WTC11 (cell line): ENCODE measurements around the gene RPS6KA5. TPM values are rescaled to one million over a fixed set of nuclear protein-coding genes. Genes with fewer than 3 reads are reported as not detected.

Experiments
- ATAC-seq: fragments of 200-7000 bp; cut with Tn5 transposase; 2 replicates; pipeline ENCODE4 v1.10.0; 2021; ENCODE audit warnings: mild to moderate bottlenecking, moderate library complexity
- CTCF ChIA-PET: fragments of 300-600 bp; sonication (Branson Sonifier 250); formaldehyde crosslinking; loops from one replicate; lab custom pipeline; 2021; ENCODE audit warnings: antibody characterized with exemption; lab: Charles Lee
- POLR2A ChIA-PET: fragments of 350-600 bp; sonication (Branson Sonifier 250); formaldehyde crosslinking; loops from one replicate; lab custom pipeline; 2021; ENCODE audit warnings: antibody characterized with exemption; lab: Charles Lee
- DNase-seq: peaks from one replicate; pipeline ENCODE4 v3.0.0; 2021; ENCODE audit warnings: low spot score
- H3K27ac Mint-ChIP-seq: 2 replicates; pipeline ENCODE4 v1.8.0; 2021; ENCODE audit warnings: mixed read lengths
- H3K27me3 Mint-ChIP-seq: 2 replicates; pipeline ENCODE4 v1.8.0; 2021; ENCODE audit warnings: low read depth, mild to moderate bottlenecking, moderate library complexity, mixed read lengths
- H3K36me3 Mint-ChIP-seq: 2 replicates; pipeline ENCODE4 v1.8.0; 2021; ENCODE audit warnings: mixed read lengths
- H3K4me1 Mint-ChIP-seq: 2 replicates; pipeline ENCODE4 v1.8.0; 2022; ENCODE audit warnings: mixed read lengths
- H3K4me3 Mint-ChIP-seq: 2 replicates; pipeline ENCODE4 v1.8.0; 2021; ENCODE audit warnings: mild to moderate bottlenecking, moderate library complexity, mixed read lengths
- H3K9me3 Mint-ChIP-seq: 2 replicates; pipeline ENCODE4 v1.8.0; 2021; ENCODE audit warnings: mixed read lengths
- ATF1 ChIP-seq: sonication (generic); formaldehyde crosslinking; IDR thresholded peaks from 2 replicates; pipeline ENCODE4 v1.8.1; 2023; ENCODE audit warnings: mild to moderate bottlenecking, moderate library complexity, missing genetic modification reagents
- CREM ChIP-seq: sonication (generic); formaldehyde crosslinking; IDR thresholded peaks from 2 replicates; pipeline ENCODE4 v1.8.1; 2022; ENCODE audit warnings: mild to moderate bottlenecking, missing genetic modification reagents, moderate library complexity
- E2F1 ChIP-seq: sonication (generic); formaldehyde crosslinking; IDR thresholded peaks from 2 replicates; pipeline ENCODE4 v1.8.0; 2022; ENCODE audit warnings: mild to moderate bottlenecking, missing genetic modification reagents
- E2F5 ChIP-seq: sonication (generic); formaldehyde crosslinking; IDR thresholded peaks from 2 replicates; pipeline ENCODE4 v1.8.1; 2022; ENCODE audit warnings: mild to moderate bottlenecking, moderate library complexity, missing genetic modification reagents
- EMX1 ChIP-seq: fragments of 250-450 bp; sonication (Bioruptor Pico); IDR thresholded peaks from 2 replicates; pipeline ENCODE4 v1.8.0; 2021; ENCODE audit warnings: mild to moderate bottlenecking
- FOXJ3 ChIP-seq: sonication (generic); formaldehyde crosslinking; IDR thresholded peaks from 2 replicates; pipeline ENCODE4 v1.9.0; 2021; ENCODE audit warnings: missing genetic modification reagents, mild to moderate bottlenecking, borderline replicate concordance
- GTF2I ChIP-seq: fragments of 250-450 bp; sonication (Bioruptor Pico); conservative IDR thresholded peaks from 2 replicates; pipeline ENCODE4 v1.4.0; 2021; ENCODE audit warnings: mild to moderate bottlenecking
- HMGA2 ChIP-seq: fragments of 250-450 bp; sonication (Bioruptor Pico); IDR thresholded peaks from 2 replicates; pipeline ENCODE4 v1.4.0; 2021; ENCODE audit warnings: mild to moderate bottlenecking, moderate library complexity
- JUN ChIP-seq: sonication (generic); formaldehyde crosslinking; IDR thresholded peaks from 2 replicates; pipeline ENCODE4 v1.8.0; 2023; ENCODE audit warnings: mild to moderate bottlenecking, missing genetic modification reagents
- MXD4 ChIP-seq: fragments of 250-450 bp; sonication (Bioruptor Pico); IDR thresholded peaks from 2 replicates; pipeline ENCODE4 v1.8.0; 2021; ENCODE audit warnings: mild to moderate bottlenecking, moderate library complexity, borderline replicate concordance
- PRDM15 ChIP-seq: sonication (generic); formaldehyde crosslinking; IDR thresholded peaks from 2 replicates; pipeline ENCODE4 v1.8.0; 2022; ENCODE audit warnings: missing genetic modification reagents
- SOX15 ChIP-seq: fragments of 250-450 bp; sonication (Bioruptor Pico); IDR thresholded peaks from 2 replicates; pipeline ENCODE4 v1.9.0; 2021; ENCODE audit warnings: mild to moderate bottlenecking
- TEAD1 ChIP-seq: sonication (generic); formaldehyde crosslinking; IDR thresholded peaks from 2 replicates; pipeline ENCODE4 v1.8.0; 2022; ENCODE audit warnings: mild to moderate bottlenecking, missing genetic modification reagents
- ZBTB21 ChIP-seq: sonication (generic); formaldehyde crosslinking; IDR thresholded peaks from 2 replicates; pipeline ENCODE4 v1.8.1; 2023; ENCODE audit warnings: mild to moderate bottlenecking, missing genetic modification reagents, borderline replicate concordance
- ZNF138 ChIP-seq: sonication (generic); formaldehyde crosslinking; conservative IDR thresholded peaks from 2 replicates; pipeline ENCODE4 v1.8.1; 2022; ENCODE audit warnings: mild to moderate bottlenecking, moderate library complexity, missing genetic modification reagents
- total RNA-seq: library from RNA; stranded (reverse); gene quantifications from 3 replicates; pipeline ENCODE4 v1.2.3, GENCODE V29; 2021
- TF ChIP-seq, protein P1 (sequence below): sonication (generic); formaldehyde crosslinking; IDR thresholded peaks from 2 replicates; pipeline ENCODE4 v1.8.0; 2023; ENCODE audit warnings: mild to moderate bottlenecking, missing genetic modification reagents
- TF ChIP-seq, protein P2 (sequence below): fragments of 250-450 bp; sonication (Bioruptor Pico); IDR thresholded peaks from 2 replicates; pipeline ENCODE4 v1.8.0; 2021; ENCODE audit warnings: mild to moderate bottlenecking

RPS6KA5 gene
- total RNA-seq, 1 experiment from 2014 or later = 5.2 TPM

DNA sequence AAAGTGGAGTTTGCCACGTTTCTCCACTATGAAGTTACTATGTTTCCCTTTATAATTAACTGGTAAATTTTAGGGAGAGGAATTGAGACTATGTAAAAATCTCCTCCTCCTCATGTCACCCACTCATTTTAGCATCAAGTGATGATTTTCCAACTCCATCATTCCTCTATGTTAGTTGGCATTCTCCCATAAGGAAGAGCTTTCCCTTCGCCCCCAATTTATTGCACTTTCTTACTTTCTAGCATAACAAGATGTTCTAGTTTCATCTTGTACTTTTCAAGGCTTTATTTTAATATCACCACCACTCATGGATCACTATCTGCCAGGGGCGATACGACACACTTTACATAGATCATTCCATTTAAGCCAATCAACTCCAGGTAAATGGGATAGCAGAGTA lies 97.1 kb downstream of the RPS6KA5 start (continued):
- TF ChIP-seq, protein P1, sequence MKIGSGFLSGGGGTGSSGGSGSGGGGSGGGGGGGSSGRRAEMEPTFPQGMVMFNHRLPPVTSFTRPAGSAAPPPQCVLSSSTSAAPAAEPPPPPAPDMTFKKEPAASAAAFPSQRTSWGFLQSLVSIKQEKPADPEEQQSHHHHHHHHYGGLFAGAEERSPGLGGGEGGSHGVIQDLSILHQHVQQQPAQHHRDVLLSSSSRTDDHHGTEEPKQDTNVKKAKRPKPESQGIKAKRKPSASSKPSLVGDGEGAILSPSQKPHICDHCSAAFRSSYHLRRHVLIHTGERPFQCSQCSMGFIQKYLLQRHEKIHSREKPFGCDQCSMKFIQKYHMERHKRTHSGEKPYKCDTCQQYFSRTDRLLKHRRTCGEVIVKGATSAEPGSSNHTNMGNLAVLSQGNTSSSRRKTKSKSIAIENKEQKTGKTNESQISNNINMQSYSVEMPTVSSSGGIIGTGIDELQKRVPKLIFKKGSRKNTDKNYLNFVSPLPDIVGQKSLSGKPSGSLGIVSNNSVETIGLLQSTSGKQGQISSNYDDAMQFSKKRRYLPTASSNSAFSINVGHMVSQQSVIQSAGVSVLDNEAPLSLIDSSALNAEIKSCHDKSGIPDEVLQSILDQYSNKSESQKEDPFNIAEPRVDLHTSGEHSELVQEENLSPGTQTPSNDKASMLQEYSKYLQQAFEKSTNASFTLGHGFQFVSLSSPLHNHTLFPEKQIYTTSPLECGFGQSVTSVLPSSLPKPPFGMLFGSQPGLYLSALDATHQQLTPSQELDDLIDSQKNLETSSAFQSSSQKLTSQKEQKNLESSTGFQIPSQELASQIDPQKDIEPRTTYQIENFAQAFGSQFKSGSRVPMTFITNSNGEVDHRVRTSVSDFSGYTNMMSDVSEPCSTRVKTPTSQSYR (CRISPR knock-in tag) = no peak
- no peak for TF ChIP-seq ZBTB21 (CRISPR knock-in tag)
- TF ChIP-seq SOX15 (CRISPR knock-in tag) = no peak
- no peak for TF ChIP-seq EMX1

GRCh38 chr14:90962505-90963109 lies 97.8 kb downstream of the RPS6KA5 start:
- no peaks in the 10 kb centered on the region for H3K27me3 Mint-ChIP-seq
- no peak for DNase-seq
- ChIA-PET CTCF (no interaction called here), POLR2A (no interaction called here)
- H3K36me3 Mint-ChIP-seq = no peaks in the 10 kb centered on the region
- 0 out of 2 replicates have a peak, but pooled peaks cover under 1% of the 10 kb centered on the region for H3K9me3 Mint-ChIP-seq
- H3K27ac Mint-ChIP-seq = no peak overlapping the region
- no peak overlapping the region for H3K4me3 Mint-ChIP-seq
- ATAC-seq = no peak
- TF ChIP-seq PRDM15 (CRISPR knock-in tag) (no peak), E2F1 (CRISPR knock-in tag) (no peak), JUN (no peak), ATF1 (CRISPR knock-in tag) (no peak), E2F5 (CRISPR knock-in tag) (no peak), ZNF138 (CRISPR knock-in tag) (no peak), TEAD1 (no peak)
- no peaks in the 10 kb centered on the region for H3K4me1 Mint-ChIP-seq

- no peak for TF ChIP-seq ZNF138 (CRISPR knock-in tag)
- TF ChIP-seq MXD4 (CRISPR knock-in tag) = no peak
- no peak for TF ChIP-seq HMGA2 (CRISPR knock-in tag)
- TF ChIP-seq, protein P2, sequence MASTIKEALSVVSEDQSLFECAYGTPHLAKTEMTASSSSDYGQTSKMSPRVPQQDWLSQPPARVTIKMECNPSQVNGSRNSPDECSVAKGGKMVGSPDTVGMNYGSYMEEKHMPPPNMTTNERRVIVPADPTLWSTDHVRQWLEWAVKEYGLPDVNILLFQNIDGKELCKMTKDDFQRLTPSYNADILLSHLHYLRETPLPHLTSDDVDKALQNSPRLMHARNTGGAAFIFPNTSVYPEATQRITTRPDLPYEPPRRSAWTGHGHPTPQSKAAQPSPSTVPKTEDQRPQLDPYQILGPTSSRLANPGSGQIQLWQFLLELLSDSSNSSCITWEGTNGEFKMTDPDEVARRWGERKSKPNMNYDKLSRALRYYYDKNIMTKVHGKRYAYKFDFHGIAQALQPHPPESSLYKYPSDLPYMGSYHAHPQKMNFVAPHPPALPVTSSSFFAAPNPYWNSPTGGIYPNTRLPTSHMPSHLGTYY (CRISPR knock-in tag) = no peak
- TF ChIP-seq CREM = no peak
- no peak for TF ChIP-seq FOXJ3
- TF ChIP-seq GTF2I (CRISPR knock-in tag) = no peak
- TF ChIP-seq, all 79 proteins: peak for 0
Observed at GRCh38 chr14:90960818-90961217, 99.6 kb downstream of the RPS6KA5 start.

More at GRCh38 chr14:90960818-90961217, 99.6 kb downstream of the RPS6KA5 start:
- ChIA-PET CTCF (interaction anchor here (1.0 kb wide), 1 partner anchor 213 kb away, joined by 3 read pairs; no protein-coding TSS in a partner anchor), POLR2A (no interaction called here)
- no peak for DNase-seq
- Mint-ChIP-seq H3K27me3 (no peaks in the 10 kb centered on the region), H3K9me3 (peaks cover 14% of the 10 kb centered on the region), H3K4me1 (no peaks in the 10 kb centered on the region), H3K27ac (no peak overlapping the region), H3K36me3 (peaks cover 7% of the 10 kb centered on the region; the same call in 1 of the 2 replicates), H3K4me3 (no peak overlapping the region)
- ATAC-seq = no peak
